Type B pancreatic cell (in vitro differentiated cells): ENCODE results near the gene TMPRSS15. TPM values are rescaled to one million over a fixed set of nuclear protein-coding genes. Genes with fewer than 3 reads are reported as not detected.

ENCODE experiments used
- DNase-seq: peaks from one replicate; pipeline ENCODE4 v3.0.0; 2021; ENCODE audit warnings: mixed read lengths; ENCODE audit not compliant: unreplicated experiment; ENCODE audit errors: extremely low spot score
- H3K27ac Mint-ChIP-seq: 2 replicates; pipeline ENCODE4 v1.8.0; 2021; ENCODE audit warnings: mild to moderate bottlenecking, mixed read lengths
- H3K27me3 Mint-ChIP-seq: 2 replicates; pipeline ENCODE4 v1.8.0; 2021; ENCODE audit warnings: mixed read lengths
- H3K36me3 Mint-ChIP-seq: 2 replicates; pipeline ENCODE4 v1.8.0; 2021; ENCODE audit warnings: mixed read lengths
- H3K4me1 Mint-ChIP-seq: one replicate; pipeline ENCODE4 v1.8.0; 2021; ENCODE audit warnings: mixed read lengths; ENCODE audit not compliant: unreplicated experiment
- H3K4me3 Mint-ChIP-seq: 2 replicates; pipeline ENCODE4 v1.8.0; 2021; ENCODE audit warnings: mild to moderate bottlenecking, mixed read lengths
- H3K9me3 Mint-ChIP-seq: 2 replicates; pipeline ENCODE4 v1.8.0; 2021; ENCODE audit warnings: mixed read lengths
- CTCF ChIP-seq: fragments of 200-600 bp; sonication (generic); conservative IDR thresholded peaks from 2 replicates; pipeline ENCODE4 v1.5.0; 2021; ENCODE audit warnings: antibody characterized with exemption, mild to moderate bottlenecking
- total RNA-seq: library from RNA; stranded (reverse); gene quantifications from 2 replicates; pipeline ENCODE4 v1.2.1, GENCODE V29; 2021; ENCODE audit warnings: low replicate concordance

Gene TMPRSS15
- total RNA-seq, 1 donor from 2014 or later, result 4.1 TPM

- H3K27me3 Mint-ChIP-seq, result no peaks in the 10 kb centered on the region
- no peak overlapping the region for H3K27ac Mint-ChIP-seq
- TF ChIP-seq CTCF, result no peak
- H3K36me3 Mint-ChIP-seq, result no peaks in the 10 kb centered on the region
- H3K4me1 Mint-ChIP-seq, result no peaks in the 10 kb centered on the region
- no peak overlapping the region for H3K4me3 Mint-ChIP-seq
- H3K9me3 Mint-ChIP-seq, result no peaks in the 10 kb centered on the region
- no peak for DNase-seq
Measured at GRCh38 chr21:18298228-18298627, 105.4 kb downstream of the TMPRSS15 start.

GRCh38 chr21:18294100-18294499, 109.5 kb downstream of the TMPRSS15 start:
- Mint-ChIP-seq H3K27me3 (peaks cover 5% of the 10 kb centered on the region), H3K36me3 (no peaks in the 10 kb centered on the region), H3K27ac (no peak overlapping the region), H3K9me3 (no peaks in the 10 kb centered on the region), H3K4me1 (no peaks in the 10 kb centered on the region), H3K4me3 (no peak overlapping the region)
- no peak for TF ChIP-seq CTCF
- no peak for DNase-seq

- H3K4me3 Mint-ChIP-seq, result no peak overlapping the region
- no peaks in the 10 kb centered on the region for H3K4me1 Mint-ChIP-seq
- no peaks in the 10 kb centered on the region for H3K9me3 Mint-ChIP-seq
- TF ChIP-seq CTCF, result no peak
- H3K36me3 Mint-ChIP-seq, result no peaks in the 10 kb centered on the region
- no peak for DNase-seq
- peaks cover 8% of the 10 kb centered on the region for H3K27me3 Mint-ChIP-seq
- H3K27ac Mint-ChIP-seq, result no peak overlapping the region
Measured at GRCh38 chr21:18289876-18290275, 113.7 kb downstream of the TMPRSS15 start.

- H3K27ac Mint-ChIP-seq, result no peak overlapping the region
- TF ChIP-seq CTCF, result no peak
- H3K36me3 Mint-ChIP-seq, result no peaks in the 10 kb centered on the region
Measured at GRCh38 chr21:18285379-18285778, 118.2 kb downstream of the TMPRSS15 start.

GRCh38 chr21:18275781-18276180, 127.8 kb downstream of the TMPRSS15 start:
- Mint-ChIP-seq H3K9me3 (no peaks in the 10 kb centered on the region), H3K27ac (no peak overlapping the region), H3K4me1 (no peaks in the 10 kb centered on the region), H3K27me3 (no peaks in the 10 kb centered on the region), H3K36me3 (no peaks in the 10 kb centered on the region), H3K4me3 (no peak overlapping the region)
- DNase-seq, result no peak
- TF ChIP-seq CTCF, result no peak

More at GRCh38 chr21:18285379-18285778, 118.2 kb downstream of the TMPRSS15 start:
- no peaks in the 10 kb centered on the region for H3K4me1 Mint-ChIP-seq
- H3K4me3 Mint-ChIP-seq, result no peak overlapping the region
- H3K9me3 Mint-ChIP-seq, result no peaks in the 10 kb centered on the region
- no peak for DNase-seq
- peaks cover 2% of the 10 kb centered on the region for H3K27me3 Mint-ChIP-seq

GRCh38 chr21:18274370-18274769, 129.2 kb downstream of the TMPRSS15 start:
- Mint-ChIP-seq H3K27ac (no peak overlapping the region), H3K4me3 (no peak overlapping the region), H3K27me3 (no peaks in the 10 kb centered on the region), H3K36me3 (no peaks in the 10 kb centered on the region), H3K4me1 (no peaks in the 10 kb centered on the region), H3K9me3 (no peaks in the 10 kb centered on the region)
- no peak for TF ChIP-seq CTCF
- DNase-seq, result no peak
